Eye (tissue), 1 donor: Measurements from ENCODE around the gene CTBP1.
"Not testable (repeated sequence)": the region's sequence is repeated elsewhere in the genome, so short reads cannot be mapped to it uniquely, and the experiment has no call there.

Experiments used
- DNase-seq: peaks from one replicate; pipeline ENCODE4 v3.0.0-alpha.2; 2015

The CTBP1 gene

DNA sequence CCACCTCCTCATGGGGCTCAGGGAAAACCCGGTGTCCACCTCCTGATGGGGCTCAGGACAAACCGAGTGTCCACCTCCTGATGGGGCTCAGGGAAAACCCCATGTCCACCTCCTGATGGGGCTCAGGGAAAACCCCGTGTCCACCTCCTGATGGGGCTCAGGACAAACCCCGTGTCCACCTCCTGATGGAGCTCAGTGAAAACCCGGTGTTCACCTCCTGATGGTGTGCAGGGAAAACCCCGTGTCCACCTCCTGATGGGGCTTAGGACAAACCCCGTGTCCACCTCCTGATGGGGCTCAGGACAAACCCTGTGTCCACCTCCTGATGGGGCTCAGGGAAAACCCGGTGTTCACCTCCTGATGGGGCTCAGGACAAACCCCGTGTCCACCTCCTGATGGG, 11.7 kb downstream of the CTBP1 start:
- DNase-seq = not testable (repeated sequence)

DNA sequence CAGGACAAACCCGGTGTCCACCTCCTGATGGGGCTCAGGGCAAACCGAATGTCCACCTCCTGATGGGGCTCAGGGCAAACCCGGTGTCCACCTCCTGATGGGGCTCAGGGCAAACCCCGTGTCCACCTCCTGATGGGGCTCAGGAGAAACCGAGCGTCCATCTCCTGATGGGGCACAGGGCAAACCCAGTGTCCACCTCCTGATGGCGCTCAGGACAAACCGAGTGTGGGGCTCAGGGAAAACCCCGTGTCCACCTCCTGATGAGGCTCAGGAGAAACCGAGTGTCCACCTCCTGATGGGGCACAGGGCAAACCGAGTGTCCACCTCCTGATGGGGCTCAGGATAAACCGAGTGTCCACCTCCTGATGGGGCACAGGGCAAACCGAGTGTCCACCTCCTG, 12.1 kb downstream of the CTBP1 start:
- not testable (repeated sequence) for DNase-seq

DNA sequence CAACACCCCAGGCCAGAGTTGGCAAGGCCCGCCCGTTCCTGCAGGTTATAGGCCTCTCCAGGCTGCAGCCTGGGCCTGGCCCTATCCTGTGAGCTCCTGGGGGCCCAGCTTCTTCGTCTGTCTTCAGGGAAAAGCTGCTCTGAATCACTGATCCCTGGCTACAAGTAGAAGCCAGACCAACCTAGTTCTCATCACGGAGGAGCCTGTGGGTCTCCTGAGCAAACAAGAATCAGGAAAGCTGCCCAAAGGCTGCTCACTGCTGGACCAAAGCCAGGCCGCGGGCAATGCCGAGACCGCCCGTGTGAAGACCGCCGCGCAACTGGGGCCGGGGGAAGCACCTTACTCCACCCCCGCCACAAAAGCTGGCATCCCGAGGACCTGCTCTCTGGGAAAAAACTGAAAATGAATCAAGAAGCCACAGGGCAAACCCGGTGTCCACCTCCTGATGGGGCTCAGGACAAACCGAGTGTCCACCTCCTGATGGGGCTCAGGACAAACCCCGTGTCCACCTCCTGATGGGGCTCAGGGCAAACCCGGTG, 12.8 kb downstream of the CTBP1 start:
- no peak for DNase-seq

DNA sequence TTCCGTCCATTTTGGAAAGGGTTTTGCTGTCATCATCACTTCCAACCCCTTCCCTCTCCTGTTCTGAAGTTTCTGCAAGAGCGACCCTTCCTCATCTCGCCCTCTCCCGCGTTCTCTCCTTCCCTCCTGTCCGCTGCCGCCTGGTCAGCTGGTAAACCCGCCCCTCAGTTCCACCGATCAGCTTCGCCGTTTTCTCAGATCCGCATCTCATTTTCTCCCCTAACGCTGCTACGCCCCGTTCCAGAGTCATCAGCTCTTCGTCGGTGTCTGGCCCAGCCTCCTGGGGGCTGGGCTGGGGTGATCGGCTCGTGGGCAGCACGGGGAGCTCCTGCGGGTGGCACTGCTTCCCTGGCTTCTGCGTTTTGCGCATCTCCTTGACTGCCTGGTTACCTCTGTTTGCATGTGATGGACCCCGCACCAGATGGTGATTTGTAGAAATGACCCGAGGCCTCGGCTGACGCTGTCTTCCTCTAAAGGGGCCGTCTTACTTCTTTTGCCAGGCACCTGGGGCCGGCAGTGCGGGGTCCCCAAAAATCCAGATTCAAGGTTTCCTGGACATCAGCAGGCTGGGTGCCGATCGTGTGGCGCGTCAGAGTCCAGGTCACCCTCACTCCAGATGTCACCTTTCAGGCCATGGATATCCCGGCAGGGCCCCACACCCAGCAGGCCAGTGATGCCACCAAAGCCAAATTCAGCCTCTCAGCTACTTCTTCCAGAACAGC, 13.4 kb downstream of the CTBP1 start:
- DNase-seq = no peak

DNA sequence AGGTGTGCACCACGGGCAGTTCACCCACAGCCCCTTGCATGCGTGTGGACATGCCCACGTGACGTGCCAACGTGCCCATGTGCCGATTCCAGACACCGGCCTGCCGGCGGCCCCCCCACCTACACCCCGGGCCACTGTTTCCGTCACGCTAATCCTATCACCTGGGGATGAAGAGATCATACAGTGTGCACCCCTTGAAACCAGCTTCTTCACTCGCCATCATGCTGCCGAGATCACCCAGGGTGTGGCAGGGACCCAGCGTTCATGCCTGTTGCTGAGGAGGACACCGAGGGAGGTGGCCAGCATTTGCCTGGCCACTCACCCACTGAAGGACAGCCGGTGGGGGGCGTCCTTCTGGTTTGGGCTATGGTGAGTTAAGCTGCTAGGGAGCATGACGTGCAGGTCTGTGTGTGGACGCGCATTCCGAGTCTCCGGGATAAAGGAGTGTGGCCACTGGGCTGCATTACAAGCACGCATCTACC, 14.1 kb downstream of the CTBP1 start:
- no peak for DNase-seq

DNA sequence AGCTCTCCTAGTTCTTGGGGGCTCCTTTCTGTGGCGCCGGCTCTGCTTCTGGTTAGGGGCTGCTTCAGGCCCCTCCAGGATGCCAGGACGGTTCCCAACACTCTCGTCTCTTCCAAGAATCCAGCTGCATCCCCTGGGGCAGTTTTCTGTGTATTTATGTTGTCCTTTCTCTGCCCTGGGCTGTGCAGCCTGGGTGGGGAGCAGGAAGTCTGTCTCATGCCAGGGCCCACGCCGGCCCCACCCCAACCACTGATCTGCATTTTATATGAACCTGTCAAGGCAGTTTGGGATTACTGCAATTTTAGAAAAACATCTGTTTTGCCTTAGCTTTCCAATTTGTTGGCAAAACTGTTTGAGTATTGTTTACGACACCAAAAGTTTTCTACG, 14.6 kb downstream of the CTBP1 start:
- peak; percentile 38 for DNase-seq

DNA sequence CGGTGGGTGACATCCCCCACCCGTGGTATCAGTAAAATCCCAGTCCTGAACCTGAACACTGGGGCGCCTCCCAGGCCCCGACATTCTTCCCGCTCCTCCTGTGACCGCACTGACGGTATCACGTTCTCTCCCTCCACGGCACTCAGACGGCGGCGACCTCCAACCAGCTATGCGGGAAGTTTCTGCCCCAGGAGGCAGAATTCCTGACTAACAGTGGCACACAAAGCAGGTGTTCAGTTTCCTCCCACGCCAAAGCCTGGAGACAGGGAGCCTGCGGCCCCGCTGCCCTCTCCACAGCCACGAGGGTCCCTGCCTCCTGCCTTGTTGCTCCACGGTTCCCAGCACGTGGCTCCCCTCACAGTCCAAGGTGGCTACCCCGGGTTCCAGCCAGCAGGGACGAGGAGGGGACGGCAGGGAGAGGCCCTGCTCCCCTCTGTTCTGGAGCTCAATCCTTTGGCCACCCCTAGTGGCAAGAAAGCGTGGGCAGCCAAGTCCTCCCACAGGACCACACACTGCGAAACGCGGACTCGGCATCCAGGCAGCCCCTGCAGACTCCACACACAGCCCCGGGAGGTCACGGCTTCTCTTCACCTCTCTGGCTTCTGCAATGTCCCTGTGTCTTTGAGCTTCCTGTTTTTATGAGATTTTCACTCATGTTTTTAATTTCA, 15.2 kb downstream of the CTBP1 start:
- DNase-seq = peak; percentile 43

DNA sequence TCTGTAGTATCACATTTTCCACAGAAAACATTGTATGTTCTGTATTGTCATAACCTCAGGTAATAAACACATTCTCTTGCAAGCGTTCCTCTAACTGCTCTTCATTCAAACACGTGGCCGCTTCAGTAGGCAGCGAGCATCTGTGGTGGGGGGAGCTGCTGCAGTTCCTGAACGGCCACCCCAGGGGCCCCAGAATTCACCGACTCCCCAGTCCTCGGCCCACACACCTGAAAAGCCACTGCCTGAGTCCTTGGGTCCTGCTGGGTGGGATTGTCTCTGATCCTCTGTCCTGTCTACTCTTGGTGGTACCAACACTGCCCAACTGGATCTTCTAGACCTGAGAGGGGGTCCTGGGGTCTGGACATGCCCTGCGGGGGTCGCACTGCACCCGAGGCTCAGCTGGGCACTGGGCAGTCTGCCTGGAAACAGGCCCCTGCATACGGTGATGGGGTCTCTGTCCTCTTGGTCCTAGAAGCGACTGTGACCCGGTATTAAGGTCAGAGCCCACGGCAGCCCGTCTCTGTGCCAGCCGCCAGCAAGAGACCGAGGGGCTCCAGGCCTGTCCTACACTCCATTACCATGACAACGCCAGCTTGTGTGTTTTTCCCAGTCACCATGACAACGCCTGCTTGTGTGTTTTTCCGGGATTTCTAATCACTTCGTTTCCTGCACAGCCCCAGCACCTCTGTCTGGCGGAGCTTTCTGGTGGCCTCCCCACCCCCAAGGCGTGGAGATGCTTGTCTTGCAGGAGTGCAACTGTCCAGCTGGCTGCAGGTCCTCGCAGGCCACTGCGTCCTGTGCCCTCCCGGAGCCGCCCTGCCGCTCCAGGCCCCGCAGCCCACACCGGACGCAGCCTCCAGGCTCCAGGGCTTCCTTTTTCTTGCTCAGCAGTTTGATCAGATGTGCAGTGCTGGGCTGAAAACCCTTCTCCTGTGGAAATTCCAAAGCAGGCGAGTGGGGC, 16.0 kb downstream of the CTBP1 start:
- DNase-seq = peak; percentile 84

DNA sequence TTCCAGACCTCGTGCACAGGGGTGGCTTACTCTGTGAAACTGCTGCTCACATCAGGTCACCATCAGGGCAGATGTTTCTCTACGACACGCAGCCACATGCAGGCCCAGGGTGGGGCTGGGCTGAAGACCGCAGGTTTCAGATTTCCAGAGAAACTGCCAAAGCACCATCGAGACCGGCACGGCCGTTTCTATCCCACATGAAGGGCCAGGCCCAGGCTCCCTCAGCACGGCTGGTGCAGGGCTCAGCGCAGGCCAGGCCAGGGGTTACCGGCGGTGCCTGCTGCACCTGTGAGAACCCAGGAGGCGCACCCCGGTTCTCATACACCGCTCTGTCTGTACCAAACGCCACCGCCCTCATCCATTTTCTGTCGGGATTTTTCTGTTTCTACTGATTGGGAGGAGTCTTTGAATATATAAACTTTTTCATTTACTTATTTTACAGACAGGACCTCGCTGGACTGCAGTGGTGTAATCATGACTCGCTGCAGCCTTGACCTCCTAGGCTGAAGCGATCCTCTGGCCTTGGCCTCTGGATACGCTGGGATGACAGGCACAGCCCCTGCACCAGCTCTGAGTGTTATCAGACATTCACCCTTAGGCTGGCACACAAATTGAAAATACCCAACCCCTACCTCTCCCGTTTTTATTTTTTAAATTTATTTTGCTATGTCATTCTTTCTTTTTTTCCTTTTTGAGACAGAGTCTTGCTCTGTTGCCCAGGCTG, 17.1 kb downstream of the CTBP1 start:
- no peak for DNase-seq

DNA sequence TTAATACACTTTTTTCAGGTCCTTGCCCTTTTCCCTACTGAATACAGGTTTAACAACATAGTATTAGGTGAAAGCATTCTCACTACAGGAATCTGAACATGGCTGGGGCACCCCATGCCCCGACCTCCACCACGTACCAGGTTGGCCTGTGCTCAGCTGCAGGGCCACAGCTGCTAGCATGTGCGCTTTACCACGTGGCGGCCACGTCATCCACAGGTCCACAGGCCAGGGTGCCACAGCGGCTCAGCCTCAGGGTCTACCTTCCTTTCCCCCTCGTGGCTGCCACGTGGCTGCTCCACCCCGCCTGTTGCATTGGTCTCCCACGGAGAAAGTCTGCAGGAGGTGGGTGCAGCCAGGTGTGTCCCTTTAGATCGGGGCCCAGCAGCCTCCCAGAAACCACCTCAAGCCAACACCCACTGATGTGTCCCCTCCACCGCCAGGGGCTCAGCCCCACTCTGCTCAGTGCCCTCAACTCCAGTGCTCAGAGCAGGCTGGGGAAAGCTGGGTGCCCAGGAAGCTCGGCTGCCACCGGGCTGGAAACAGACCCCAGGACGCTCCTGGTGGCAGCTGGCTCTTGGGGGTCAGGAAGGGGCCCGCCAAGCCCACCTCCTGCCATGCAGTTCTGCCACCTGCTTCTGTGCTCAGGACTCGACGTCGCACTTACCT, 17.8 kb downstream of the CTBP1 start:
- no peak for DNase-seq

DNA sequence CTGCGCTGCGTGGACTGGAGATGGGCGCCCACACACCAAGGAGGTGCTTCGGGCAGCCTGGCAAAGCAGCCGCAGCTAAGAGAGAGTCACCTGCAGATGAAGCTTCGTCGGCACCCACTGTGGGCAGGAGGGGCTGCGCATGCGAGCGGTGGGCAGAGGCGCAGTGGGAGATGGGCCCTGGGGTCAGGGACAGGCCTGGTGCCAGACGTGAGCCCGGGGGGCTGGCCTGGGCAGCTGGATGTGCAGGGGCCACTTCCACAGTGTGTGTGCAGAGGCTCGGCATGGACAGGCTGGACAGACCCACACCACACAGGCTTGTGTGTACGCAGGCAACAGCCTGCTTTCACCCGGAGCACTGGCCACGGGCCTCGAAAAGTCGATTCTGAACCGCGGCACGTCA, 18.6 kb downstream of the CTBP1 start:
- no peak for DNase-seq

DNA sequence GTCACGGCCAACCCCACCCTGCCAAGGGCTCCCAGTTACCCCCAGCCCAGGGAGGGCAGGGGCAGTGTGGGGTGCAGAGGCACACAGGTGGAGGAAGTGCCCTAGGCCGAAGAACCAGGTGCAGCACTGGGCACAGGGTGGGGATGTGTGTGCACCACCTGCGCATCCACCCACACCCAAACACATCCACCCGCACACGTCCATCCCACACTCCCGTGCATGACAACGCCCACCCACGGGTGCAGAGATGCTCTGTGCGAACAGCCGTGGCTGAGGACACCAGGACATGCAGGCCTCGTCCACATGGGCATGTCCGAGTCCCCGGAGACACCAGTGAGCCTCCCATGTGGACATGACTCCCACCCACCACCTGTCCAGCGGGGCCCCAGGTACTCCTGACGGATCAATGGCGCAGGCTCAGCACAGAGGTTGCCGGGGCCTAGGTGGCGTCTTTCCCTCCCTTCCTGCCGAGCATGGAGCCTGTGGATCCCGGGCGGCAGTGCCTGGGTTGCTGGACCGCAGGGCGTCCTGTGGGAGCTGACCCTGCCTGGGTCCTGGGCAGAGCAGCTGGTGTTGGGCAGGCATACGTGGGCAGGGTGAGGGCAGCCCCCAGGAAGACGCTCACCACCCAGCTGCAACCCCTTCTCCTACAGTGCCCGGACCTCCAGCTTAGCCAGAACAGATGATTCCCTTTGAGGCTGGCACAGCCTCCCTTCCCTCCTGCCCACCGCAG, 19.6 kb downstream of the CTBP1 start:
- DNase-seq = no peak

DNA sequence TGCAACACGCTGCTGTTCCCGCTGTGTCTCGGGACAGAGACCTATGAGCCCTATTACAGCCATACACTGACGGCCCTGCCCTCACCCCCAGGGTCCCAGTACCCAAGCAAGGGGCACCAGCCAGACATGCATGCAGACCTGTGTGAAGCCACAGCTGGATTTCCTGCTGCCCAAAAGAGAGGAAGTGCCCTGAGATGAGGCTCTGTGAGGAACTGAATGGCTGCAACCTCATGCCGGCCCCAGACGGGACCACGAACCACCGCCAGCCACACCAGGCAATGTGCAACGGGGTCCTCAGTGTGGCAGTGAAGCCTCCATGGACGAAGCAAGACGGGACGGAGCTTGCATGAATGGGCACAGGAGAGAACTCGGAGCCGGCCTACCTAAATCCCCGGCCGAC, 21.1 kb downstream of the CTBP1 start:
- DNase-seq = no peak

DNA sequence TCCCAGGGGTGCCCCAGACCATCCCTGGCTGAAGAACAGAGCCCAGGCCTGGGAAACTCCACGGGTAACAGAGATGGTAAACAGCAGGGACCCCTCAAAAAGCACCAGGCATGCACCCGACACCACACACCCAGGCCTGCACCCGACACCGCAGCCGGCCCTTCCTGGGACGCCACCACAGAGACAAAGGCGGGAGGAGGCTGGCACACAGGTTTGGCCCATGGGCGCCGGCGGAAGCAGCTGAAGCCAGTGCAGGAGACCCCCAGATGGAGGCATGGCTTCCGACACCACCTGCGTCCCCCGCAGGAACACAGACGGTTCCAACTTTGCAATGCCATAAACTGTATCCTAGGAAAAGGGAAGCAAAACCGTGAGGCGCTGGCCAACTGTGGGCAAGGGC, 22.3 kb downstream of the CTBP1 start:
- DNase-seq = no peak

DNA sequence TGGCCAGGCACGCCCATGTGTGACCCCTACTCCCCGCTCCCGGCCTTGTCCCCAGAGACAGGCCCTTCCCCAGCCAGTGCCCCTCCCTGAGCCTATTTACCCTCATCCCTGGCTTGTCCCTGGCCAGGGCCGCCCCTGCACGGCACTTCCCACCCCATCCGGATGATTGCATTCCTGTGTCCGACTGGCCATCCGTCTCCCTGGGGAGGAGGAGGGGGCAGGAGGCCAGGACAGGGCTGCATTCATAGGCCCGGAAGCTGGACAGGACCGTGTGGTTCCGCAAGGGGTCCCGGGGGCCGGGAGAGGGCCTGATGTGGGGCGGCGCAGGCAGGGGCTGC, 22.8 kb downstream of the CTBP1 start:
- no peak for DNase-seq

DNA sequence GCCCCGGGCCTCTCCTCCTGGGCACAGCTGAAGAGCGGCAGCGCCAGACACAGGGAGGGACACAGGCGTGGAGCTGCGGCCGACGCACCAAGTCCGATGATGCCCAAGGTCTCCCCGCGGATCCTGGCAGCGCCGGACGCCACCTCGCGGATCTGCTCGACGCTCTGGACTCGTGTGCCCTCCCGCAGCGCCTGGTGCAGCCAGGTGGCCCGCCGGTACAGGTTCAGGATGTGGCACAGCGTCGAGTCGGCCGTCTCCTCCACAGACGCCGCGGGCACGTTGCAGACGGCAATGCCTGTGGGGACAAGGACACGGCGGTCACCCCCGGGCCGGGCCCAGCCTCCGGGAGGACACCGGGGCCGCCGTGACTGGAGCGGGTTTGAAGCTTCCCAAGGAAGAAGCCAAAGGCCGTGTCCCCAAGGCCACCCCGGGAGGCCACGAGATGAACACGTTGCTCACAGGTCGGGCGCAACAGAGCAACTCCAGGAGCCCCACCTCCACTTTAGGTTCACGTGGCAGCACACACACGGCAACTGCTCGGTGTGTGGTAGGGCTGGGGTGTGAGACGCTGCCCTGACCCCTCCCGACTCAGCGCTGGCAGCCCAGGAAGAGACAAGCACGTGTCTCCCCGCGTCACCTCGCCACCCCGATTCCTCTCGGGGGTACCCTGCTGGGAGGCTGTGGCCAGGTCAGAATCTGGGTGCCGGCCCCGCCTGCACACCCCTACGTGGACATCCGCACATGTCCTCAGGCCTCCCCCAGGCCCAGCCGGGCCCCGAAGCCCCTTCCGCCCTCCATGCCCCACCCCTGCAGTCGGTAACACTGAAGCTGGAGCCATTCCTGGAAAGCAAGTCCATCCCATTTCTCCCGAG, 23.4 kb downstream of the CTBP1 start:
- no peak for DNase-seq

DNA sequence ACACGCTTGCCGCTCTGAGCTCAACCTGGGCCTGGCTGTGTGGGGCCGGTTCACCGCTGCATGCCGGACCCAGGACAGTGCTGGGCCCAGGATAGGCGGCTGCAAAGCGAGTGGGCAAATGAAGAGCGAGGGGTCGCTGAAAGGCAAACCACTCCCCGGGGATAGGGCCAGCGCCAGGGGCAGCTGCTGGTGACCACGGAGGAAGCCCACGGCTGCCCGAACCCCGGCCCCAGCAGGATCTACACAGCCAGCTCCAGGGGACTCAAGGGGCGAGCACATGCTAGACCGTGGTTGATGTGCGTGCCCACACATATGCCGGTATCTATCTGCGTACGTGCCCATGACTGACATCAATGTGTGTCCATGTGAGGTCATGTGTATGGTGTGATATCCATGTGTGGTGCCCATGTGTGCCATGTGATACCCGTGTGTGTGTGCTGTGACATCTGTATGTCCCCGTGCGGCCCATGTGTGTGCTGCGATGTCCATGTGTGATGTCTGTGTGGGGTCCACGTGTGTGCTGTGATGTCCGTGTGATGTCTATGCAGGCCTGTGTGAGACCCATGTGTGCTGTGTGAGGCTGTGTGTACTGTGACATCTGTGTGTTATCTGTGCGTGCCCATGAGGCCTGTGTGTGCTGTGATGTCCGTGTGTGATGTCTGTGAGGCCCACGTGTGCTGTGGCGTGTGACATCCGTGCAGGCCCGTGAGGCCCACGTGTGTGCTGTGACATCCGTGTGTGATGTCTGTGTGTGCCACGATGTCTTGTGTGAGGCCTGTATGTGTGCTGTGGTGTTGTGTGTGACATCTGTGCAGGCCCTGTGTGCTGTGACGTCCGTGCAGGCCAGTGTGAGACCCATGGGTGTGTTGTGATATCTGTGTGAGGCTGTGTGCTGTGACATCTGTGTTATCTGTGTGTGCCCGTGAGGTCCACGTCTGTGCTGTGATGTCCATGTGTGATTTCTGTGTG, 24.8 kb downstream of the CTBP1 start:
- no peak for DNase-seq

DNA sequence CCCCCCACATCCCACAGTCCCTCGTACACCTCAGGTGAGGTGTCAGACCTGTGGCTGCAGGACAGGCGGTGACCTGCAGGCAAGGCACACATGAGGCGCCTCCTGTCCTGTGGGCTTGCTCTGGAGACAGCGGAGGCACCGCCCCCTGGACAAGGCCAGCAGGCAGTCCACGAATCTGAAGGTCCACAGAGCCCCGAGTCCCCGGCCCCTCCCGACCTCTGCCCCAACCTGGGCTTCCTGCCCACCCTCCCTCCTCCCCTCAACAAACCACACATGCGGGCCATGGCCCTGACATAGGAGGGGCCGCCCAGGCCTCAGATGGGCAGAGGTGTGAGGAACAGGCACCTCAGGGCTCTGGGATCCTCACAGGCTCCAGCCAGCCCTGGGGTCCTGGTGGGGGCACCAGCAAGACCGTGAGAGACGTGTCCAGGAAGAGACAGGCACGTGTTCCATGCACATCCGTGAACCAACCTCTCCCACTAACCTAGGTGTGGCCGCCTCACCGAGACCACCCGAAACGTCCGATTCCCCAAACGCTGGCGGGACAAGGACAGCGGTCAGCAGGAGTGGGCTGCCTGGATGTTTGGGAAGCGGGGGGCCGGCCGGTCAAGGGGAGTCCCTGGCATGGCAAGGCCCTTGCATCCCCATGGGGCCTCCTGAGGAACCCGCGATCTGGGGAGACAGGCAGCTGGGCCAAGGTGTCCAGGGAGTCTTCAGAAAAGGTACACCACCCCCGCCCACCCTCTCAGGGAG, 25.8 kb downstream of the CTBP1 start:
- no peak for DNase-seq
